Panc1 (cell line): ENCODE results near the gene OSBPL10. TPM values are rescaled to one million over a fixed set of nuclear protein-coding genes. Genes with fewer than 3 reads are reported as not detected.

ENCODE experiments used
- ATAC-seq: fragments of 200-7000 bp; cut with Tn5 transposase; 2 replicates; pipeline ENCODE4 v1.9.1; 2020; ENCODE audit warnings: mild to moderate bottlenecking, moderate library complexity
- BruUV-seq: library from RNA; stranded (reverse); fragments of 400-500 nt; replicated peaks from 2 replicates; lab custom pipeline; 2021; lab: Mats Ljungman, UMichigan
- CTCF ChIA-PET: fragments of 300-600 bp; sonication (Branson Sonifier 250); formaldehyde crosslinking; loops from one replicate; lab custom pipeline; 2022; ENCODE audit warnings: antibody characterized with exemption; lab: Charles Lee
- POLR2A ChIA-PET: fragments of 300-600 bp; sonication (Branson Sonifier 250); formaldehyde crosslinking; loops from one replicate; lab custom pipeline; 2022; ENCODE audit warnings: antibody characterized with exemption; lab: Charles Lee
- DNase-seq: peaks from one replicate; pipeline ENCODE4 v3.0.0-alpha.2; 2010; ENCODE audit warnings: low read depth, low spot score
- H3K27ac ChIP-seq: 2 replicates; pipeline ENCODE4 v1.5.1; 2011; ENCODE audit warnings: mild to moderate bottlenecking, low read length, inconsistent platforms
- H3K27me3 ChIP-seq: fragments of 200-500 bp; sonication (Bioruptor generic); 2 replicates; pipeline ENCODE4 v1.6.0; 2014; ENCODE audit warnings: low read length, inconsistent platforms; ENCODE audit not compliant: control insufficient read depth, insufficient read depth
- H3K36me3 ChIP-seq: fragments of 200-500 bp; sonication (Bioruptor generic); 2 replicates; pipeline ENCODE4 v1.5.1; 2014; ENCODE audit warnings: inconsistent platforms, mild to moderate bottlenecking, low read length, moderate library complexity; ENCODE audit not compliant: control insufficient read depth, insufficient read depth
- H3K4me1 ChIP-seq: 2 replicates; pipeline ENCODE4 v1.5.1; 2011; ENCODE audit warnings: inconsistent platforms, mild to moderate bottlenecking, low read length, moderate library complexity; ENCODE audit not compliant: control insufficient read depth, insufficient read depth
- H3K4me3 ChIP-seq, 2 experiments: 2 replicates each; pipeline ENCODE4 v1.5.1; 2011 to 2012; ENCODE audit warnings: low read depth in 2 of 2, low read length in 2 of 2, mild to moderate bottlenecking in 2 of 2, inconsistent platforms in 1 of 2, moderate library complexity in 1 of 2
- H3K9me3 ChIP-seq: fragments of 200-500 bp; sonication (Bioruptor generic); 2 replicates; pipeline ENCODE4 v1.5.1; 2014; ENCODE audit warnings: low read depth, mild to moderate bottlenecking, inconsistent platforms, low read length, moderate library complexity; ENCODE audit not compliant: control insufficient read depth, insufficient read depth
- POLR2AphosphoS5 ChIP-seq: IDR thresholded peaks from 2 replicates; pipeline ENCODE4 v1.6.1; 2012; ENCODE audit warnings: mild to moderate bottlenecking, low read depth, low read length, moderate library complexity
- SIN3A ChIP-seq: IDR thresholded peaks from 2 replicates; pipeline ENCODE4 v1.6.1; 2012; ENCODE audit warnings: low read depth, mild to moderate bottlenecking, low read length, moderate library complexity, borderline replicate concordance; ENCODE audit not compliant: insufficient read depth
- TCF7L2 ChIP-seq: IDR thresholded peaks from 2 replicates; pipeline ENCODE4 v1.6.1; 2011; ENCODE audit warnings: mild to moderate bottlenecking, low read depth, low read length, inconsistent platforms
- in situ Hi-C: cut with HindIII; loops from 2 replicates; pipeline ENCODE4 v1.10.0; 2016; ENCODE audit warnings: low sequenced_read_pairs, low pct_unique_long_range_greater_than_20kb
- intact Hi-C: fragments of 100-400 bp; cut with micrococcal nuclease; formaldehyde crosslinking; loops from one replicate; pipeline ENCODE4 v1.10.0; 2022; ENCODE audit not compliant: unreplicated experiment
- total RNA-seq: library from RNA; stranded (reverse); gene quantifications from one replicate; pipeline ENCODE4 v1.2.1, GENCODE V29; 2021; ENCODE audit not compliant: unreplicated experiment
- TF ChIP-seq, protein P1 (sequence below): fragments of 450-650 bp; IDR thresholded peaks from 2 replicates; pipeline ENCODE4 v1.5.1; 2017; ENCODE audit warnings: mild to moderate bottlenecking
- TF ChIP-seq, protein P2 (sequence below), 2 experiments: IDR thresholded peaks; 2 replicates each; pipeline ENCODE4 v1.6.1; 2011 to 2012; ENCODE audit warnings: low read depth in 2 of 2, control low read depth in 1 of 2, low read length in 1 of 2, mild to moderate bottlenecking in 1 of 2, moderate library complexity in 1 of 2; ENCODE audit not compliant: insufficient read depth in 1 of 2

Gene OSBPL10
- total RNA-seq, 1 experiment from 2014 or later, result 88.1 TPM

DNA sequence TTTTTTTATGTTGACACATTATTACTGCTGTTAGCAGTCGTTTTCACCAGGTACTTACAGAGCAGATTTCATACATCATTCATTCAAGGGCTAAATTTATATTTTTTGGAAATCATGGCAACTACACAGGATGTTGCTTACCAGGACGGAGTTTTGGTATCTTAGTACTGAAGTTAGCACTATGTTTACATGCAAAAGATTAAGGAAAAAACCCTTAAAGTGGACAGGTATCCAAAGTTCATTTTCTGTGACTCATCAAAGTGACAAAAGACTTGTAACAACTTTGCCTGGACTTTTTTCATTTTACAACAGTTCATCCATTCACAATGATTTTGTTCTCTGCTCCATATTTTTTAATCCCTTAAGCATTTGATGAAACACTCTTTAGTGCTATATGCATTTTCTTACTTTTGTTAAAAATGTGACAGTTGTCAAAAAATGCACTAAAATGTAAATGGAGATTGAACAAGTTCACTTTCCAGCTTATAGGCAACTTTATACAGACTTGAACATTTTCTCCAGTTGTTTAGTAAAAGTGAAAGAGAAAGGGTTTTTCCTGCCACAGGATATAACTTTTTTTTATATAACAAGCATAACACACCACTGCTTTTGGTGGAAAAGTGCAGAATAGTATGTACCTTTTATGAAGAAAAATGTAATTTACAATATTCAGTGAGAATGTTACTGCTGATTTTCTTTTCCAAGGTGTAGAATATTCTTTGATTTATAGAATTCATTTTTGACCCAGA, 344.2 kb downstream of the OSBPL10 start:
- Histone ChIP-seq H3K27ac (no peak overlapping the region), H3K27me3 (no peaks in the 10 kb centered on the region), H3K4me3 (no peak overlapping the region), H3K9me3 (no peaks in the 10 kb centered on the region), H3K36me3 (peaks cover 5% of the 10 kb centered on the region; the same call in 1 of the 2 replicates), H3K4me1 (no peaks in the 10 kb centered on the region)
- in situ Hi-C loops (no loop called here), intact Hi-C loops (no loop called here)
- ChIA-PET CTCF (no interaction called here), POLR2A (no interaction called here)
- TF ChIP-seq, protein P1, sequence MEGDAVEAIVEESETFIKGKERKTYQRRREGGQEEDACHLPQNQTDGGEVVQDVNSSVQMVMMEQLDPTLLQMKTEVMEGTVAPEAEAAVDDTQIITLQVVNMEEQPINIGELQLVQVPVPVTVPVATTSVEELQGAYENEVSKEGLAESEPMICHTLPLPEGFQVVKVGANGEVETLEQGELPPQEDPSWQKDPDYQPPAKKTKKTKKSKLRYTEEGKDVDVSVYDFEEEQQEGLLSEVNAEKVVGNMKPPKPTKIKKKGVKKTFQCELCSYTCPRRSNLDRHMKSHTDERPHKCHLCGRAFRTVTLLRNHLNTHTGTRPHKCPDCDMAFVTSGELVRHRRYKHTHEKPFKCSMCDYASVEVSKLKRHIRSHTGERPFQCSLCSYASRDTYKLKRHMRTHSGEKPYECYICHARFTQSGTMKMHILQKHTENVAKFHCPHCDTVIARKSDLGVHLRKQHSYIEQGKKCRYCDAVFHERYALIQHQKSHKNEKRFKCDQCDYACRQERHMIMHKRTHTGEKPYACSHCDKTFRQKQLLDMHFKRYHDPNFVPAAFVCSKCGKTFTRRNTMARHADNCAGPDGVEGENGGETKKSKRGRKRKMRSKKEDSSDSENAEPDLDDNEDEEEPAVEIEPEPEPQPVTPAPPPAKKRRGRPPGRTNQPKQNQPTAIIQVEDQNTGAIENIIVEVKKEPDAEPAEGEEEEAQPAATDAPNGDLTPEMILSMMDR, result no peak
- TF ChIP-seq SIN3A (no peak), TCF7L2 (no peak), POLR2AphosphoS5 (no peak)
- TF ChIP-seq, protein P2, sequence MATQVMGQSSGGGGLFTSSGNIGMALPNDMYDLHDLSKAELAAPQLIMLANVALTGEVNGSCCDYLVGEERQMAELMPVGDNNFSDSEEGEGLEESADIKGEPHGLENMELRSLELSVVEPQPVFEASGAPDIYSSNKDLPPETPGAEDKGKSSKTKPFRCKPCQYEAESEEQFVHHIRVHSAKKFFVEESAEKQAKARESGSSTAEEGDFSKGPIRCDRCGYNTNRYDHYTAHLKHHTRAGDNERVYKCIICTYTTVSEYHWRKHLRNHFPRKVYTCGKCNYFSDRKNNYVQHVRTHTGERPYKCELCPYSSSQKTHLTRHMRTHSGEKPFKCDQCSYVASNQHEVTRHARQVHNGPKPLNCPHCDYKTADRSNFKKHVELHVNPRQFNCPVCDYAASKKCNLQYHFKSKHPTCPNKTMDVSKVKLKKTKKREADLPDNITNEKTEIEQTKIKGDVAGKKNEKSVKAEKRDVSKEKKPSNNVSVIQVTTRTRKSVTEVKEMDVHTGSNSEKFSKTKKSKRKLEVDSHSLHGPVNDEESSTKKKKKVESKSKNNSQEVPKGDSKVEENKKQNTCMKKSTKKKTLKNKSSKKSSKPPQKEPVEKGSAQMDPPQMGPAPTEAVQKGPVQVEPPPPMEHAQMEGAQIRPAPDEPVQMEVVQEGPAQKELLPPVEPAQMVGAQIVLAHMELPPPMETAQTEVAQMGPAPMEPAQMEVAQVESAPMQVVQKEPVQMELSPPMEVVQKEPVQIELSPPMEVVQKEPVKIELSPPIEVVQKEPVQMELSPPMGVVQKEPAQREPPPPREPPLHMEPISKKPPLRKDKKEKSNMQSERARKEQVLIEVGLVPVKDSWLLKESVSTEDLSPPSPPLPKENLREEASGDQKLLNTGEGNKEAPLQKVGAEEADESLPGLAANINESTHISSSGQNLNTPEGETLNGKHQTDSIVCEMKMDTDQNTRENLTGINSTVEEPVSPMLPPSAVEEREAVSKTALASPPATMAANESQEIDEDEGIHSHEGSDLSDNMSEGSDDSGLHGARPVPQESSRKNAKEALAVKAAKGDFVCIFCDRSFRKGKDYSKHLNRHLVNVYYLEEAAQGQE (IDR thresholded peaks at IDR 0.05; ENCODE audit: insufficient read depth in 1 of 2, low read depth in 2 of 2, low read length in 1 of 2), result no peak
- DNase-seq (no peak), ATAC-seq (no peak)
- BruUV-seq, result TSS peak; percentile 54

- ChIA-PET POLR2A (no interaction called here), CTCF (no interaction called here)
These were observed 345.0 kb downstream of the OSBPL10 start for GRCh38 chr3:31636049-31636448.

More at GRCh38 chr3:31636049-31636448, 345.0 kb downstream of the OSBPL10 start:
- no TSS peak for BruUV-seq
- ATAC-seq (no peak), DNase-seq (no peak)
- no peak overlapping the region for H3K4me3 ChIP-seq
- H3K4me1 ChIP-seq, result no peaks in the 10 kb centered on the region
- no peak overlapping the region for H3K27ac ChIP-seq
- TF ChIP-seq, protein P1, result no peak
- TF ChIP-seq TCF7L2 (no peak), SIN3A (no peak), POLR2AphosphoS5 (no peak)
- TF ChIP-seq, protein P2 (IDR thresholded peaks at IDR 0.05; ENCODE audit: insufficient read depth in 1 of 2, low read depth in 2 of 2, low read length in 1 of 2), result no peak
- H3K36me3 ChIP-seq, result peaks cover 5% of the 10 kb centered on the region; the same call in 1 of the 2 replicates
- intact Hi-C loops, result no loop called here
- no peaks in the 10 kb centered on the region for H3K9me3 ChIP-seq
- in situ Hi-C loops, result no loop called here
- no peaks in the 10 kb centered on the region for H3K27me3 ChIP-seq
